IMR-90 (cell line): ENCODE data around the gene KRT35. TPM values are rescaled to one million over a fixed set of nuclear protein-coding genes. Genes with fewer than 3 reads are reported as not detected.

Source experiments
- ATAC-seq: fragments of 200-7000 bp; cut with Tn5 transposase; 2 replicates; pipeline ENCODE4 v1.9.1; 2020; ENCODE audit warnings: low read depth, mild to moderate bottlenecking, moderate library complexity
- BruUV-seq: library from RNA; stranded (reverse); fragments of 400-500 nt; replicated peaks from 2 replicates; lab custom pipeline; 2021; lab: Mats Ljungman, UMichigan
- CTCF ChIA-PET: fragments of 300-600 bp; formaldehyde crosslinking; extraction: SDS; loops from one replicate; lab custom pipeline; 2021; ENCODE audit warnings: antibody characterized with exemption; lab: Yijun Ruan, JAX
- POLR2A ChIA-PET: fragments of 300-600 bp; sonication (Branson Sonifier 250); formaldehyde crosslinking; loops from one replicate; lab custom pipeline; 2022; ENCODE audit warnings: antibody characterized with exemption; ENCODE audit not compliant: unreplicated experiment; lab: Charles Lee
- DNase-seq: peaks from one replicate; pipeline ENCODE4 v3.0.0; 2013
- H2AFZ ChIP-seq: replicated peaks from 2 replicates; pipeline ENCODE3; 2013; ENCODE audit warnings: low read length, mild to moderate bottlenecking; ENCODE audit not compliant: poor library complexity
- H2AK5ac ChIP-seq: 2 replicates; pipeline ENCODE4 v1.6.1; 2013; ENCODE audit warnings: low read depth, low read length, inconsistent platforms
- H2AK9ac ChIP-seq: replicated peaks from 2 replicates; pipeline ENCODE3; 2013; ENCODE audit warnings: mild to moderate bottlenecking, low read depth, low read length, moderate library complexity; ENCODE audit not compliant: poor library complexity
- H2BK120ac ChIP-seq: 2 replicates; pipeline ENCODE4 v1.6.1; 2013; ENCODE audit warnings: low read depth, low read length, inconsistent platforms
- H2BK15ac ChIP-seq: 3 replicates; pipeline ENCODE4 v1.6.1; 2013; ENCODE audit warnings: low read depth, low read length, inconsistent platforms
- H2BK20ac ChIP-seq: 2 replicates; pipeline ENCODE4 v1.6.1; 2013; ENCODE audit warnings: low read depth, mild to moderate bottlenecking, inconsistent platforms, low read length, moderate library complexity
- H2BK5ac ChIP-seq: 2 replicates; pipeline ENCODE4 v1.6.1; 2013; ENCODE audit warnings: mild to moderate bottlenecking, low read depth, low read length, inconsistent platforms; ENCODE audit not compliant: poor library complexity, severe bottlenecking
- H3K14ac ChIP-seq: replicated peaks from 2 replicates; pipeline ENCODE4 v1.6.1; 2013; ENCODE audit warnings: low read depth, low read length, inconsistent platforms
- H3K18ac ChIP-seq: 2 replicates; pipeline ENCODE4 v1.6.1; 2013; ENCODE audit warnings: low read depth, low read length, control low read depth
- H3K23ac ChIP-seq: 2 replicates; pipeline ENCODE4 v1.6.1; 2013; ENCODE audit warnings: low read depth, low read length, inconsistent platforms
- H3K27ac ChIP-seq: 2 replicates; pipeline ENCODE4 v1.5.1; 2013; ENCODE audit warnings: mild to moderate bottlenecking, control low read depth, low read length; ENCODE audit not compliant: insufficient read depth
- H3K27me3 ChIP-seq: 2 replicates; pipeline ENCODE4 v1.6.1; 2013; ENCODE audit warnings: low read length; ENCODE audit not compliant: control insufficient read depth, insufficient read depth
- H3K36me3 ChIP-seq: 2 replicates; pipeline ENCODE4 v1.6.1; 2013; ENCODE audit warnings: low read length, mixed read lengths; ENCODE audit not compliant: control insufficient read depth, insufficient read depth
- H3K4ac ChIP-seq: 2 replicates; pipeline ENCODE4 v1.6.1; 2013; ENCODE audit warnings: low read depth, low read length, inconsistent platforms
- H3K4me1 ChIP-seq: 2 replicates; pipeline ENCODE4 v1.6.1; 2013; ENCODE audit warnings: low read length, mixed read lengths; ENCODE audit not compliant: control insufficient read depth, insufficient read depth
- H3K4me2 ChIP-seq: 2 replicates; pipeline ENCODE4 v1.6.1; 2013; ENCODE audit warnings: low read depth, mild to moderate bottlenecking, control low read depth, low read length, moderate library complexity
- H3K4me3 ChIP-seq: 2 replicates; pipeline ENCODE4 v1.5.1; 2013; ENCODE audit warnings: low read depth, mild to moderate bottlenecking, control low read depth, low read length, moderate library complexity; ENCODE audit not compliant: insufficient read depth
- H3K56ac ChIP-seq: 2 replicates; pipeline ENCODE4 v1.6.1; 2013; ENCODE audit warnings: low read length, inconsistent platforms; ENCODE audit not compliant: insufficient read depth; ENCODE audit errors: extremely low read depth
- H3K79me1 ChIP-seq, 2 experiments: 2 replicates each; pipeline ENCODE4 v1.6.1; 2013; ENCODE audit warnings: low read length in 2 of 2, inconsistent platforms in 1 of 2, low read depth in 1 of 2
- H3K9ac ChIP-seq: 2 replicates; pipeline ENCODE4 v1.6.1; 2013; ENCODE audit warnings: low read depth, low read length, control low read depth
- H3K9me1 ChIP-seq: 2 replicates; pipeline ENCODE4 v1.6.1; 2013; ENCODE audit warnings: low read length, inconsistent platforms; ENCODE audit not compliant: insufficient read depth
- H3K9me3 ChIP-seq: 2 replicates; pipeline ENCODE4 v1.6.1; 2013; ENCODE audit warnings: low read length; ENCODE audit not compliant: control insufficient read depth, insufficient read depth
- H4K20me1 ChIP-seq: 2 replicates; pipeline ENCODE4 v1.6.1; 2013; ENCODE audit warnings: low read length, inconsistent platforms; ENCODE audit not compliant: insufficient read depth
- H4K5ac ChIP-seq: 2 replicates; pipeline ENCODE4 v1.6.1; 2013; ENCODE audit warnings: mild to moderate bottlenecking, low read depth, low read length, control low read depth
- H4K8ac ChIP-seq, 2 experiments: 2 replicates each; pipeline ENCODE4 v1.6.1; 2013; ENCODE audit warnings: low read depth in 2 of 2, low read length in 2 of 2, control low read depth in 1 of 2, inconsistent platforms in 1 of 2
- H4K91ac ChIP-seq: 2 replicates; pipeline ENCODE4 v1.6.1; 2013; ENCODE audit warnings: low read depth, low read length, inconsistent platforms; ENCODE audit not compliant: insufficient read depth
- BHLHE40 ChIP-seq: fragments of 150-350 bp; IDR thresholded peaks from 2 replicates; pipeline ENCODE4 v1.6.1; 2016; ENCODE audit warnings: mild to moderate bottlenecking, low read depth, low read length
- CHD1 ChIP-seq: IDR thresholded peaks from 2 replicates; pipeline ENCODE4 v1.6.1; 2012; ENCODE audit warnings: low read depth, low read length, improper control_type of control experiment
- MAFK ChIP-seq: IDR thresholded peaks from 2 replicates; pipeline ENCODE4 v1.6.1; 2012; ENCODE audit warnings: low read depth, low read length, improper control_type of control experiment
- MAZ ChIP-seq: IDR thresholded peaks from 2 replicates; pipeline ENCODE4 v1.6.1; 2012; ENCODE audit warnings: low read depth, mild to moderate bottlenecking, low read length, improper control_type of control experiment, moderate library complexity, borderline replicate concordance
- MXI1 ChIP-seq: IDR thresholded peaks from 2 replicates; pipeline ENCODE4 v1.6.1; 2012; ENCODE audit warnings: low read depth, mild to moderate bottlenecking, low read length, moderate library complexity, borderline replicate concordance
- NFE2L2 ChIP-seq: fragments of 150-350 bp; IDR thresholded peaks from 2 replicates; pipeline ENCODE4 v1.6.1; 2016; ENCODE audit warnings: low read depth, mild to moderate bottlenecking, low read length
- RAD21 ChIP-seq: IDR thresholded peaks from 2 replicates; pipeline ENCODE4 v1.6.1; 2012; ENCODE audit warnings: low read length, improper control_type of control experiment
- RCOR1 ChIP-seq: IDR thresholded peaks from 2 replicates; pipeline ENCODE4 v1.6.1; 2012; ENCODE audit warnings: mild to moderate bottlenecking, low read length, improper control_type of control experiment; ENCODE audit not compliant: insufficient replicate concordance
- RFX5 ChIP-seq: IDR thresholded peaks from 2 replicates; pipeline ENCODE4 v1.8.0; 2012; ENCODE audit warnings: low read depth, mild to moderate bottlenecking, low read length, moderate library complexity
- SMC3 ChIP-seq: fragments of 150-350 bp; IDR thresholded peaks from 2 replicates; pipeline ENCODE4 v1.6.1; 2016; ENCODE audit warnings: low read depth, mild to moderate bottlenecking, antibody characterized with exemption, low read length, moderate library complexity
- WGBS, 2 experiments: methylation state at CpG; one replicate each; pipeline versions ENCODE4 v1.1.5 to v1.1.7; 2013; ENCODE audit warnings: missing lambda C conversion rate in 2 of 2; ENCODE audit not compliant: insufficient read length in 1 of 2; ENCODE audit errors: extremely low coverage in 2 of 2; 5-methylcytosine and 5-hydroxymethylcytosine counted together
- dilution Hi-C: fragments of 300-500 bp; cut with HindIII; formaldehyde crosslinking; loops from one replicate; pipeline ENCODE4 v1.14.3; 2018; ENCODE audit warnings: low sequenced_read_pairs; ENCODE audit not compliant: unreplicated experiment
- in situ Hi-C: fragments of 300-500 bp; cut with MboI; formaldehyde crosslinking; loops from 3 replicates; pipeline ENCODE4 v1.14.3; 2019; ENCODE audit warnings: low sequenced_read_pairs, inconsistent platforms, mixed read lengths
- intact Hi-C: fragments of 100-400 bp; cut with micrococcal nuclease; formaldehyde crosslinking; loops from 2 replicates; pipeline ENCODE4 v1.10.0; 2022
- polyA plus RNA-seq, 3 experiments: library from polyadenylated mRNA; depleted of rRNA; stranded (reverse); fragments of >200 nt; gene quantifications; 2 replicates each; pipeline ENCODE4 v1.2.3, GENCODE V29; 2012; ENCODE audit warnings: low replicate concordance in 1 of 3
- total RNA-seq: library from RNA; depleted of rRNA; stranded (reverse); fragments of >200 nt; gene quantifications from 2 replicates; pipeline ENCODE4 v1.2.3, GENCODE V29; 2012
- TF ChIP-seq, protein P1 (sequence below): fragments of 150-350 bp; IDR thresholded peaks from 2 replicates; pipeline ENCODE4 v1.6.1; 2016; ENCODE audit warnings: low read depth, mild to moderate bottlenecking, low read length, moderate library complexity, borderline replicate concordance
- TF ChIP-seq, protein P2 (sequence below): conservative IDR thresholded peaks from 2 replicates; pipeline ENCODE4 v1.5.1; 2012; ENCODE audit warnings: mild to moderate bottlenecking, low read depth, low read length, improper control_type of control experiment

KRT35 gene
- total and polyA plus RNA-seq, 2 of the 4 experiments (the other 2 are of a cell fraction), result not detected

DNA sequence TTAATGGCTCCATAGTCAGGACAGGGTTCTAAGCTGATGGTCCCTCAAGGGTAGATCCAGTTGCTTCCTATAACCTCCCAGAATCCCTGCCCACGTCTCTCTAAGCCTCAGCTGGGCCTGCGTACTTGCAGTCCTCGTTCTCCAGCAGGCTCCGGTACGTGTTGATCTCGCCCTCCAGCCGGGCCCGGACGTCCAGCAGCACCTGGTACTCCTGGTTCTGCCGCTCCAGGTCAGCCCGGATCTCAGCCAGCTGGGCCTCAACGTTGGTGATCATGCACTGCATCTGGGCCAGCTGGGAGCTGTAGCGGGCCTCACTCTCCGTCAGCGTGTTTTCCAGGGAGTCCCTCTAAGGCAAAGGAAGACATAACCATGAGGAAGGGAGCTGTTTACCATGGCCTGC, 18.2 kb downstream of the KRT35 start:
- ATAC-seq, result no peak
- dilution Hi-C loops, result no loop called here
- WGBS, 2 experiments, result 80% methylated on average over 9 of the region's 15 CpGs; no CpG with 5 or more reads in 1 of the 2 experiments

More for the DNA sequence above, 18.2 kb downstream of the KRT35 start:
- Histone ChIP-seq H4K91ac (no peak overlapping the region), H3K27me3 (peaks cover 28% of the 10 kb centered on the region), H3K4me1 (peaks cover 8% of the 10 kb centered on the region), H4K8ac (no peak overlapping the region), H2AK5ac (peak overlapping the region; percentile 38; the same call in 1 of the 2 replicates), H3K56ac (no peak overlapping the region), H3K9me1 (no peaks in the 10 kb centered on the region), H2BK120ac (no peak overlapping the region), H3K23ac (no peak overlapping the region), H3K79me1 (no peaks in the 10 kb centered on the region), H4K5ac (no peak overlapping the region), H3K9me3 (peaks cover 2% of the 10 kb centered on the region; the same call in 1 of the 2 replicates), H2BK5ac (no peak overlapping the region), H3K36me3 (no peaks in the 10 kb centered on the region), H4K20me1 (no peaks in the 10 kb centered on the region; the same call in 1 of the 2 replicates), H3K14ac (no peak overlapping the region), H3K18ac (no peak overlapping the region), H3K4ac (no peak overlapping the region), H3K9ac (no peak overlapping the region), H3K4me3 (no peak overlapping the region), H2AK9ac (no peak overlapping the region), H3K27ac (no peak overlapping the region), H2AFZ (no peak overlapping the region), H3K4me2 (no peak overlapping the region), H2BK15ac (no peak overlapping the region), H2BK20ac (no peak overlapping the region)
- no peak for DNase-seq
- ChIA-PET POLR2A (no interaction called here), CTCF (interaction anchor here (1.2 kb wide), 1 partner anchor 86 kb away, joined by 3 read pairs; no protein-coding TSS in a partner anchor)
- intact Hi-C loops (no loop called here), in situ Hi-C loops (no loop called here)
- TF ChIP-seq MXI1 (no peak), MAFK (no peak), RAD21 (no peak), SMC3 (no peak), RFX5 (no peak), CHD1 (no peak), NFE2L2 (no peak), RCOR1 (no peak), BHLHE40 (no peak), MAZ (no peak)
- TF ChIP-seq, protein P1, sequence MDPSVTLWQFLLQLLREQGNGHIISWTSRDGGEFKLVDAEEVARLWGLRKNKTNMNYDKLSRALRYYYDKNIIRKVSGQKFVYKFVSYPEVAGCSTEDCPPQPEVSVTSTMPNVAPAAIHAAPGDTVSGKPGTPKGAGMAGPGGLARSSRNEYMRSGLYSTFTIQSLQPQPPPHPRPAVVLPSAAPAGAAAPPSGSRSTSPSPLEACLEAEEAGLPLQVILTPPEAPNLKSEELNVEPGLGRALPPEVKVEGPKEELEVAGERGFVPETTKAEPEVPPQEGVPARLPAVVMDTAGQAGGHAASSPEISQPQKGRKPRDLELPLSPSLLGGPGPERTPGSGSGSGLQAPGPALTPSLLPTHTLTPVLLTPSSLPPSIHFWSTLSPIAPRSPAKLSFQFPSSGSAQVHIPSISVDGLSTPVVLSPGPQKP, result no peak
- TF ChIP-seq, protein P2, sequence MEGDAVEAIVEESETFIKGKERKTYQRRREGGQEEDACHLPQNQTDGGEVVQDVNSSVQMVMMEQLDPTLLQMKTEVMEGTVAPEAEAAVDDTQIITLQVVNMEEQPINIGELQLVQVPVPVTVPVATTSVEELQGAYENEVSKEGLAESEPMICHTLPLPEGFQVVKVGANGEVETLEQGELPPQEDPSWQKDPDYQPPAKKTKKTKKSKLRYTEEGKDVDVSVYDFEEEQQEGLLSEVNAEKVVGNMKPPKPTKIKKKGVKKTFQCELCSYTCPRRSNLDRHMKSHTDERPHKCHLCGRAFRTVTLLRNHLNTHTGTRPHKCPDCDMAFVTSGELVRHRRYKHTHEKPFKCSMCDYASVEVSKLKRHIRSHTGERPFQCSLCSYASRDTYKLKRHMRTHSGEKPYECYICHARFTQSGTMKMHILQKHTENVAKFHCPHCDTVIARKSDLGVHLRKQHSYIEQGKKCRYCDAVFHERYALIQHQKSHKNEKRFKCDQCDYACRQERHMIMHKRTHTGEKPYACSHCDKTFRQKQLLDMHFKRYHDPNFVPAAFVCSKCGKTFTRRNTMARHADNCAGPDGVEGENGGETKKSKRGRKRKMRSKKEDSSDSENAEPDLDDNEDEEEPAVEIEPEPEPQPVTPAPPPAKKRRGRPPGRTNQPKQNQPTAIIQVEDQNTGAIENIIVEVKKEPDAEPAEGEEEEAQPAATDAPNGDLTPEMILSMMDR, result no peak
- no TSS peak for BruUV-seq
